Calu3 (cell line): ENCODE results near the gene UHRF1. TPM values are rescaled to one million over a fixed set of nuclear protein-coding genes. Genes with fewer than 3 reads are reported as not detected.
"Not testable (repeated sequence)": the region's sequence is repeated elsewhere in the genome, so short reads cannot be mapped to it uniquely, and the experiment has no call there.

Experiments used
- BruUV-seq: library from RNA; stranded (reverse); fragments of 400-500 nt; replicated peaks from 2 replicates; lab custom pipeline; 2021; lab: Mats Ljungman, UMichigan
- CTCF ChIA-PET: fragments of 300-600 bp; sonication (Branson Sonifier 250); formaldehyde crosslinking; loops from one replicate; lab custom pipeline; 2022; ENCODE audit warnings: antibody characterized with exemption; lab: Charles Lee
- DNase-seq: peaks from one replicate; pipeline ENCODE4 v3.0.0; 2022
- H3K27ac Mint-ChIP-seq: one replicate; pipeline ENCODE4 v1.8.0; 2022; ENCODE audit warnings: mixed read lengths; ENCODE audit not compliant: unreplicated experiment
- H3K27me3 Mint-ChIP-seq: one replicate; pipeline ENCODE4 v1.8.0; 2022; ENCODE audit warnings: mixed read lengths; ENCODE audit not compliant: unreplicated experiment
- H3K36me3 Mint-ChIP-seq: one replicate; pipeline ENCODE4 v1.8.0; 2022; ENCODE audit warnings: mild to moderate bottlenecking, moderate library complexity, mixed read lengths; ENCODE audit not compliant: insufficient read depth, unreplicated experiment
- H3K4me1 Mint-ChIP-seq: one replicate; pipeline ENCODE4 v1.8.0; 2022; ENCODE audit warnings: mild to moderate bottlenecking, low read depth, mixed read lengths; ENCODE audit not compliant: unreplicated experiment
- H3K4me3 Mint-ChIP-seq: one replicate; pipeline ENCODE4 v1.8.0; 2022; ENCODE audit warnings: mild to moderate bottlenecking, low read depth, moderate library complexity, mixed read lengths; ENCODE audit not compliant: unreplicated experiment
- H3K9me3 Mint-ChIP-seq: one replicate; pipeline ENCODE4 v1.8.0; 2022; ENCODE audit warnings: low read depth, mixed read lengths; ENCODE audit not compliant: unreplicated experiment
- intact Hi-C: fragments of 100-400 bp; cut with micrococcal nuclease; formaldehyde crosslinking; loops from one replicate; pipeline ENCODE4 v1.10.0; 2022; ENCODE audit not compliant: unreplicated experiment
- total RNA-seq: library from RNA; stranded (reverse); gene quantifications from 2 replicates; pipeline ENCODE4 v1.2.3, GENCODE V29; 2022
- TF ChIP-seq, protein P1 (sequence below): fragments of 200-600 bp; IDR thresholded peaks from one replicate; pipeline ENCODE4 v1.8.0; 2022; ENCODE audit warnings: antibody characterized with exemption; ENCODE audit not compliant: unreplicated experiment

The UHRF1 gene
- total RNA-seq, 1 experiment from 2014 or later, result 45.2 TPM

DNA sequence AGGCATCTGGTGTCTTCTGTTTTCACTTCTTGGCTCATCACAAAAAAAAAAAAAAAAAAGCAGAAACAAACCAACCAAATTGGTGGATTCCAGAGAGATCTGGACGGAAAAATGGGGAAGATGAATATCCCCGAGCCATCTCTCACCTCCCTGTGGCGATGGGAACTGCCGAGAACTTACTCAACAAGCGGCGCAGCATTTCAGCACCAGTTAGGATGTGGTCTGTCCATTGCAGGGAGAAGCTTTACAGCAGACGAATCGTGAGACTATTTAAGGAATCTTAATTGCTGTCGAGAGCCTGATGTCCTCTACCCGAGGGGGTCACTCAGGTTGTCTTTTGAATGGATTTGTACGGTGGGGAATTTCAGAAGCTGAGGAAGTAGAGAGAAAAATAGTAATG lies 42.4 kb downstream of the UHRF1 start:
- H3K9me3 Mint-ChIP-seq, result no peaks in the 10 kb centered on the region
- H3K36me3 Mint-ChIP-seq, result peaks cover 16% of the 10 kb centered on the region
- no peaks in the 10 kb centered on the region for H3K27me3 Mint-ChIP-seq
- CTCF ChIA-PET, result no interaction called here
- intact Hi-C loops, result no loop called here
- no peaks in the 10 kb centered on the region for H3K4me1 Mint-ChIP-seq
- no peak overlapping the region for H3K27ac Mint-ChIP-seq
- no peak overlapping the region for H3K4me3 Mint-ChIP-seq
- TF ChIP-seq, protein P1, sequence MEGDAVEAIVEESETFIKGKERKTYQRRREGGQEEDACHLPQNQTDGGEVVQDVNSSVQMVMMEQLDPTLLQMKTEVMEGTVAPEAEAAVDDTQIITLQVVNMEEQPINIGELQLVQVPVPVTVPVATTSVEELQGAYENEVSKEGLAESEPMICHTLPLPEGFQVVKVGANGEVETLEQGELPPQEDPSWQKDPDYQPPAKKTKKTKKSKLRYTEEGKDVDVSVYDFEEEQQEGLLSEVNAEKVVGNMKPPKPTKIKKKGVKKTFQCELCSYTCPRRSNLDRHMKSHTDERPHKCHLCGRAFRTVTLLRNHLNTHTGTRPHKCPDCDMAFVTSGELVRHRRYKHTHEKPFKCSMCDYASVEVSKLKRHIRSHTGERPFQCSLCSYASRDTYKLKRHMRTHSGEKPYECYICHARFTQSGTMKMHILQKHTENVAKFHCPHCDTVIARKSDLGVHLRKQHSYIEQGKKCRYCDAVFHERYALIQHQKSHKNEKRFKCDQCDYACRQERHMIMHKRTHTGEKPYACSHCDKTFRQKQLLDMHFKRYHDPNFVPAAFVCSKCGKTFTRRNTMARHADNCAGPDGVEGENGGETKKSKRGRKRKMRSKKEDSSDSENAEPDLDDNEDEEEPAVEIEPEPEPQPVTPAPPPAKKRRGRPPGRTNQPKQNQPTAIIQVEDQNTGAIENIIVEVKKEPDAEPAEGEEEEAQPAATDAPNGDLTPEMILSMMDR, result no peak
- DNase-seq, result no peak
- BruUV-seq, result no TSS peak

DNA sequence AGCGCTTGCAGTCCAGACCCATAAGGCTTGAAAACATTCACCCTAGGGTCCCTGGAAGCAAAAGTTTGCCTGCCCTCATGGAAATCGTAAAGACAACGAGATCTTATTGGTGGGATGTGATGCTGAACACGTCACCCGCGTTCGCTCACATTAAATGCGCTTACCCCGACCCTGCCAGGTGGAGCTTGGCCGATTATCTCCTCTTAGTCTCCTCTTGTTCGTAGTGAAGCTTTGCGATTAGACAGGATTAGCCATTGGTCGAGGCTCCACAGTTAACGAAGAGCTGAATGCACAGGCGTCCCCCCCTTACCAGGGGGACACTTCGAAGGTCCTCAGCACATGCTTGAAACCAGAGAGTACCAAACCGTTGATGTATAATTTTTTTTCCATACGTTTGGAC lies 43.6 kb downstream of the UHRF1 start:
- no peak overlapping the region for H3K27ac Mint-ChIP-seq

DNA sequence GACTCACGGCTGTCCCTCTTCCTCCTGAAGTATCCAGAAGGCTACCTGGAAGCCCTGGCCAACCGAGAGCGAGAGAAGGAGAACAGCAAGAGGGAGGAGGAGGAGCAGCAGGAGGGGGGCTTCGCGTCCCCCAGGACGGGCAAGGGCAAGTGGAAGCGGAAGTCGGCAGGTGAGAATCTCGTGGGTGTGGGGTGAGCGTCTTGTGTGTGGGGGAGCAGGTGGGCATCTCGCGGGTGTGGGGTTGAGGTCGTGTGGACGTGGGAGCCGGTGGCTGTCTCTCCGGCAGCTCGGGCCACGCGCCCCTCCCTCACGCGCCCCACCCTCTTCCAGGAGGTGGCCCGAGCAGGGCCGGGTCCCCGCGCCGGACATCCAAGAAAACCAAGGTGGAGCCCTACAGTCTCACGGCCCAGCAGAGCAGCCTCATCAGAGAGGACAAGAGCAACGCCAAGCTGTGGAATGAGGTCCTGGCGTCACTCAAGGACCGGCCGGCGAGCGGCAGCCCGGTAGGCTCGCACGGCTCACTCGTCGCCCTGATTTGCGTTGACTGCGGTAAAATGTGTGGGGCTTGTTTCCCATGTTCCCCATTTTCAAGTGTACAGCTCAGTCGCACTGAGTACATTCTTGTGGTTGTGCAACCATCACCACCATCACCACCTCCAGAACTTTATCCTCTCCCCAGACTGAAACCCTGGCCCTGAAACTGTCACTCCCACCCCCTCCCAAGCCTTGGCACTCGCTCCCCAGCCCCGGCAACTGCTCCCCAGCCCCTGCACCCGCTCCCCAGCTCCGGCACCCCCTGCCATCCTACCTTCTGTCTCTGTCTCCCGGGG lies 45.2 kb downstream of the UHRF1 start:
- BruUV-seq, H3K27ac Mint-ChIP-seq, CTCF ChIA-PET: not testable (repeated sequence)

More for the DNA sequence above, 43.6 kb downstream of the UHRF1 start:
- TF ChIP-seq, protein P1, result no peak
- Mint-ChIP-seq H3K27me3 (no peaks in the 10 kb centered on the region), H3K9me3 (no peaks in the 10 kb centered on the region), H3K36me3 (peaks cover 10% of the 10 kb centered on the region), H3K4me1 (no peaks in the 10 kb centered on the region), H3K4me3 (no peak overlapping the region)
- no peak for DNase-seq
- BruUV-seq, result no TSS peak
- intact Hi-C loops, result no loop called here
- CTCF ChIA-PET, result no interaction called here

DNA sequence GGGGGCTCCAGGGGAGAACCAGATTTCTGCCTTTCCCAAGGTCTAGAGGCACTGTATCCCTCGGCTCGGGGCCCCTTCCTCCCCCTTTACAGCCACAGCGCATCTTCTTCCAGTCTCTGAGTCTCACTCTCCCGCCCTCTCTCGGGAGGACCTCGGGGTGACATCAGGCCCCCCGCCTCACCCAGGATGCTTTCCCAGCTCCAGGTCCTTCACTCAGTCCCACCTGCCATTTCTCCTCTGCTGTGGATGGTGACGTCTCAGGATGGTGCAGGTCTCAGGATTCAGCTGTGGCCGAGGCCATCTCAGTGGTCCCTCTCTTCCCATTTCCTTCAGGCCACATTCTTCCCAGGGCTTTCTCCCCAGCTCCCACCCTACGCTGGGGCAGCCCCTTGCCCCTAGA lies 46.0 kb downstream of the UHRF1 start:
- H3K36me3 Mint-ChIP-seq, result peaks cover 11% of the 10 kb centered on the region
- no peaks in the 10 kb centered on the region for H3K9me3 Mint-ChIP-seq
- BruUV-seq, result no TSS peak
- no peak for DNase-seq
- no peak overlapping the region for H3K4me3 Mint-ChIP-seq
- H3K27ac Mint-ChIP-seq, result no peak overlapping the region
- TF ChIP-seq, protein P1, result no peak
- intact Hi-C loops, result no loop called here
- CTCF ChIA-PET, result no interaction called here
- no peaks in the 10 kb centered on the region for H3K27me3 Mint-ChIP-seq
- H3K4me1 Mint-ChIP-seq, result no peaks in the 10 kb centered on the region

More for the DNA sequence above, 45.2 kb downstream of the UHRF1 start:
- H3K4me1 Mint-ChIP-seq, DNase-seq, H3K27me3 Mint-ChIP-seq, H3K9me3 Mint-ChIP-seq, H3K4me3 Mint-ChIP-seq, intact Hi-C loops: not testable (repeated sequence)
- peaks cover 10% of the 10 kb centered on the region for H3K36me3 Mint-ChIP-seq

DNA sequence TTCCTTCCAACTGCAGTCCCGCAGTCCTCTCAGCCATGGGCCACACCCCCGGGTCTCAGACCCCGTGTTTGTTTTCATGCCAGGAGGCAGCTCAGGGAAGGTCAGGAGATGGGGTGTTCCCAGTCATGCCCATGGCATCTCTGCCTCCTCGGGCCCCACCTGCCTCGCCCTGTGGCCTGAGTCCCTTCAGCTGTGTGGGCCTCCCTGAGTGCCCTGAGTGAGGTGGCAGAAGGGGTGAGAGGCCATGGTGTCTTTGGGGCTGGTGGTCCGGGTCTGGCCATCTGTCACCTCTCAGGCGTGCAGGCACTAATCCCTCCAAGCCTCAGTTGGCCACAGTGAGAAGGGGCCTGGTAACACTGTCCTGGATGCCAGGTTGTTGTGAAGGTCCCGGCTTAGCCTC lies 48.7 kb downstream of the UHRF1 start:
- Mint-ChIP-seq H3K27ac (no peak overlapping the region), H3K4me1 (no peaks in the 10 kb centered on the region), H3K27me3 (no peaks in the 10 kb centered on the region), H3K36me3 (peaks cover 14% of the 10 kb centered on the region), H3K9me3 (no peaks in the 10 kb centered on the region), H3K4me3 (no peak overlapping the region)
- BruUV-seq, result no TSS peak
- TF ChIP-seq, protein P1, result no peak
- no peak for DNase-seq
- intact Hi-C loops, result no loop called here
- CTCF ChIA-PET, result no interaction called here
